GM12873 (cell line): ENCODE results near the gene FAM107A.

Experiments used
- TF ChIP-seq, protein P1 (sequence below): IDR thresholded peaks from 2 replicates; pipeline ENCODE4 v1.5.1; 2012; ENCODE audit warnings: low read depth, mild to moderate bottlenecking, moderate library complexity, low read length, control low read depth; ENCODE audit not compliant: insufficient read depth; ENCODE audit errors: missing control alignments

FAM107A gene

DNA sequence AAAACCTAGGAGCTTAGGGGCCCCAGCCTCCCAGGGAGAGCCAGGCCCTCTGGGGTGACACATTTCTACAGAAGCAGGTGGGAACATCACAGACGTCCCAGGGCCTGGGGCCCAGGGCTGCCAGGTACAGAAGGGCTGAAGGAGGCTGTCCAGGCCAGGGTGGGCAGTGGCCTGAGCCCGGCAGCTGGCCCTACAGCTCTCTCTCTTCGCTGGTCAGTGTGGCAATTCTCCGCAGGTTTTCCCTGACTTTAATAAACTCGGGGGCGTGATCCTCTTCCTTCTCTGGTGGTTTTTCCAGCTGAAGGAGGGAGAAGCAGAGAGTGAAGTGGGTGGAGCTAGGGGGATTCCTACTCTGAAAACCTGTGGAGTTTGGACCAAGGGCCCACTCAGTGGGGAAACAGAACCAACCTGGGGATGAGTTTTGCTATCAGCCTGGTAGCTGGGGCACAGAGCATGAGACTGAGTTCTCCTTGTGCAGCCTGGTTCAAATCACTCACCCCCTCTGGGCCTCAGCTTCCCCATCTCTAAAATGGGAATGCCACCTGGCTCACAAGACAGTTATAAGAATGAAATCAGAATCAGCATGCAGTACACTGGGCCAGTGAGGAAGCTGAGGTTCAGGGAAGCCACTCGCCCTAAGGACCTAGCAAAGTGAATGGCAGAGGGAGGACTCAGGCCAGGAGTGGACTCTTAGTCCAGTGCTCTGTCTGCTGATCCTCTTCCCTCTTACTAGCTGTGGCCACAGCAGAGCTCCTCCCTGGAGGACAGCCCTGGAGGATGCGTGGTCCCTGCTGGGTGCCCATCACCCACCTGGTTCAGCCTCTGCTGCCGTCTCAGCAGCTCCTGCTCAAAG lies 10.6 kb downstream of the FAM107A start:
- TF ChIP-seq, protein P1, sequence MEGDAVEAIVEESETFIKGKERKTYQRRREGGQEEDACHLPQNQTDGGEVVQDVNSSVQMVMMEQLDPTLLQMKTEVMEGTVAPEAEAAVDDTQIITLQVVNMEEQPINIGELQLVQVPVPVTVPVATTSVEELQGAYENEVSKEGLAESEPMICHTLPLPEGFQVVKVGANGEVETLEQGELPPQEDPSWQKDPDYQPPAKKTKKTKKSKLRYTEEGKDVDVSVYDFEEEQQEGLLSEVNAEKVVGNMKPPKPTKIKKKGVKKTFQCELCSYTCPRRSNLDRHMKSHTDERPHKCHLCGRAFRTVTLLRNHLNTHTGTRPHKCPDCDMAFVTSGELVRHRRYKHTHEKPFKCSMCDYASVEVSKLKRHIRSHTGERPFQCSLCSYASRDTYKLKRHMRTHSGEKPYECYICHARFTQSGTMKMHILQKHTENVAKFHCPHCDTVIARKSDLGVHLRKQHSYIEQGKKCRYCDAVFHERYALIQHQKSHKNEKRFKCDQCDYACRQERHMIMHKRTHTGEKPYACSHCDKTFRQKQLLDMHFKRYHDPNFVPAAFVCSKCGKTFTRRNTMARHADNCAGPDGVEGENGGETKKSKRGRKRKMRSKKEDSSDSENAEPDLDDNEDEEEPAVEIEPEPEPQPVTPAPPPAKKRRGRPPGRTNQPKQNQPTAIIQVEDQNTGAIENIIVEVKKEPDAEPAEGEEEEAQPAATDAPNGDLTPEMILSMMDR = no peak

DNA sequence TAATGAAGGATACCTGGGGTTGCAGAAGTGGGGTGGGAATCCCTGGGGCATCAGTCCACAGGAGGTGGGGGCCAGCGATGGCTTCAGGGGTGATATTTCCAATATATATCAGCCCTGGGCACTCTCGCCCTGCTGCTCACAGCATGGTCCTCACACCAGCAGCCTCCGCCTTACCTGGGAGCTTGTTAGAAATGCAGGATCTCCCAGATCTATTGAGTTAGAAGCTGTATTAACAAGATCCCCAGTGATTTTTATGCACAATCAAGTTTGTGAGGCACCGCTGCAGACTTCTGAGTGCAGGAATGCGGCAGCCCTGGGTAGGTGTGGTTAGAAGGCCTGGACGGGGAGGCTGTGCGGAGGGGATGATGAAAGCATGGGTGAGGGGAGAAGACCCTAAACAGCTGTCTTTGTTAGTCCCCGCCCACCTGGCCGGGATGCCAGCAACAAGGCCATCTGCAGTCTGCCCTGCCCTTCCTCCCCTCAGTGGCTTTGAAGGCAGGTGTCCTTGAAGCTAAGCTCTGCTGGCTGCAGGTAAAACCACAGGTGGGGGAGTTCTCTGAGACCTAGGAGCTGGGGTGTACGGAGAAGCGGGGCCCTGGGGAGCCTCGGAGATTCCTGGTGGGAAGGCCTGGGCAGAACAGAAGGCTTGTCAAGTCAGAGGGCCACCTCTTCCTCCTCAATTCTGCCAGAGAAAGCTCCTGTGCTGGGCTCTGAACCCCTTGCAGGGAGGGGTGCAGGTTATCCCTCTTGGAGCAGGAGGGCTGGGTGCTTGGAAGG lies 11.4 kb downstream of the FAM107A start:
- TF ChIP-seq, protein P1 = no peak

DNA sequence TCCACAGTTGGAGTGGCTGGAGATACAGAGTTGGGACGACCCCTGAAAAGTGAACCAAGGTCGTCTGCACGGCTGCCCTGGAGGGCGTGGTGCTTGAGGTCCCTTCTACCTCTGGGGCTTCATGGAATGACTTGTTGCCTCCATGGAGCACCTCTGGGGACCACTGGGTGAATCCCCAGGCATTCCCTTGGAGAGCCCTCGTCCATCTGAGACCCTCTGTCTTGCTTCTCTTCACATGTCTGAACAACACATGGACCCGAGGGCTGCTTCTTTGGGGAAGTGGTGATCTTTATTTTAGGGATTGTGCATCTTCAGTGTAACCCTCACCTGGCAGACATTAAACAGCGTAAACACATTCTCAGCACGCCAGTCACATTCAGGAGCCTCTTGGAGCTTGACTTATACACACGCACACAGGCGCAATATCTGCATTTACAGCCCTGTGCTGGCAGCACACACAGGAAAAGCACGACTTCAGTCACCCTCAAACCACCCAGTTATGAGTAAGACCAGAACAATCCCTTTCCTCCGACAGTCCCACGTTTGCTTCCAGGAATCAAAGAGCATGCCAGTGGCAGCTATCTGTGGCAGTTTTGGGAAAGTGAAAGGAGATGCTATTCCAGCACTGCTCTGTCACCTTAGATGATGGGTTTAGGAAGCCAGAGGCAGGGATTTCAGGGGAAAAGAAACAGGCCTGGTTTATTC lies 12.6 kb downstream of the FAM107A start:
- TF ChIP-seq, protein P1 = no peak

DNA sequence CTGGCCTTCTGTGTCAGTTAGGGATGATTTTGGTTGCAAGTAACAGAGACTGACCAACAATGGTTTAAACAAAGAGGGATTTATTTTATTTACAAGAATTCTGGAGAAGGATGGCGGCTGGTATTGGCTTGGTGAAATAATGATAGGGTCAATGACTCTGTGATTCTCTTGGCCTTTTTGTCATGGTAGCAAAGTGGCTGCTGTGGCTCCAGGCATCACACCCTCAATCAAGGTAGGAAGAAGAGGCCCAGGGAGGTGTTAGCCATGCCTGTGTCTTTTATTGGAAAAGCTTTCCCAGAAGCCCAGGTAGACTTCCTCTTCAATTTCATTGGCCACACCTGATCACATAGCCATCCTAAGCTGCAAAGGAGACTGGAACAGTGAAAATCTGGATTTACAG lies 13.1 kb downstream of the FAM107A start:
- TF ChIP-seq, protein P1 = no peak

DNA sequence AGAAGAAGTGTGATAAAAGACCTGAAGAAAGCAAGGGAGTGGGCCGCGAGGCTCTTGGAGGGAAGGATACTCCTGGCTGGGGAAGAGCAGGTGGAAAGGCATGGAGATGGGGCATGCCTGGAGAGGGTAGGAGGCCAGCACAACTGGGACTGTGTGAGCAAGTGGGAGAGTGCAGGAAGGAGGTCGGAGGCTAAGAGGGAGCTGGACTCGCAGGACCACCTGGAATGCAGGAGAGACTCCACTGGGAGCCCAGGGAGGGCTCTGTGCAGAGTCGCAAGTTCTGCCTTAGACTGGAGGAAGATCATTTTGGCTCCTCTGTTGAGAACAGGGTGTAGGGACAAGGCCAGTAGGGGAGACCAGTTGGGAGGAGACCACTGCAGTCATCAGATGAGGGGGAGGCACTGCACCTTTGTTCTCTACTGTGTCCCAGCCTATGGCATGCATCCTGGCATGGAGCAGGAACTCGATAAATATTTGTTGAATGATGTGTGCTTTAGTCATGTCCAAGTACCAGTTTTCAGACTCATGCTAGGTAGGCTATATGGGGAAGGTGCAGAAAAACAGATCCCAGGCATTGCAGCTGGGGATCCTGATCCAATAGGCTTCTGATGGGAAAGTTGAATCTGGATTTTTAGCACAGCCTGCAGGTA lies 13.7 kb downstream of the FAM107A start:
- TF ChIP-seq, protein P1 = no peak

DNA sequence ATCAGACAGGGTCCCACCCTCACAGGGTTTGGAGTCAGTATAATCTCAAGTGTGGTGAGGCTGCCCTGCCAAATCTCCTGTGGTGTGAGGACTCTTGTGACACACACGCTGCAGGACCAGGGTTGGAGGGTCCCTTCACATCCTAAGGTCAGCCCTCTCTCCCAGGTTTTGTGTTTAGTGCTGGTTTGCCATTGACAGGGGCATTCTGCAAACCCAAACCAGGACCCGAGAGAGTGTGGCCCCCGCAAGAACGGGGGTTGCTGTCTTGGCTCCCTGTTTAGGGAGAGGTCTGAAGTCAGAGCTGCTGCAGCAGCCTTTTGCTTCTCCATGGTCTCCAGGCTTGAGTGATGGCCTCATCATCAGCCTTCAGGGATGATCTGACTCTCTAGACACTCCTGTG lies 14.7 kb downstream of the FAM107A start:
- TF ChIP-seq, protein P1 = no peak
